Tibial artery (tissue), 4 donors: ENCODE measurements around the gene BCDIN3D.

ENCODE experiments used
- DNase-seq, 2 donors: peaks; one replicate each; pipeline ENCODE4 v3.0.0-alpha.2; 2019
- H3K27ac ChIP-seq, 2 donors: fragments of 200-600 bp; sonication (generic) in 1 of 2; 1 replicate in 1 of 2; 2 replicates in 1 of 2; pipeline ENCODE4 v1.5.1; 2018 to 2019; ENCODE audit warnings: mild to moderate bottlenecking in 1 of 2
- H3K27me3 ChIP-seq, 2 donors: fragments of 200-600 bp; sonication (generic) in 1 of 2; one replicate each; pipeline versions ENCODE4 v1.5.1 to v1.6.0; 2016 to 2019
- H3K36me3 ChIP-seq, 3 donors: fragments of 200-600 bp; sonication (generic) in 2 of 3; one replicate each; pipeline ENCODE4 v1.5.1; 2016 to 2019; ENCODE audit warnings: mild to moderate bottlenecking in 2 of 3
- H3K4me1 ChIP-seq, 4 donors: fragments of 200-600 bp; sonication (generic) in 2 of 4; 1 replicate in 3 of 4; 2 replicates in 1 of 4; pipeline ENCODE4 v1.5.1; 2016 to 2019
- H3K4me3 ChIP-seq, 2 donors: fragments of 200-600 bp; sonication (generic) in 1 of 2; 1 replicate in 1 of 2; 2 replicates in 1 of 2; pipeline ENCODE4 v1.5.1; 2018 to 2019; ENCODE audit warnings: mild to moderate bottlenecking in 2 of 2
- H3K9me3 ChIP-seq, 3 donors: fragments of 200-600 bp; sonication (generic) in 1 of 3; one replicate each; pipeline ENCODE4 v1.5.1; 2016 to 2019
- CTCF ChIP-seq, 2 experiments: fragments of 200-600 bp in 1 of 2; fragments of 450-650 bp in 1 of 2; IDR thresholded peaks; one replicate each; pipeline ENCODE4 v1.5.1; 2017 to 2019; ENCODE audit warnings: antibody characterized with exemption in 2 of 2, mild to moderate bottlenecking in 1 of 2, moderate library complexity in 1 of 2
- intact Hi-C: fragments of 100-400 bp; cut with DNase I; formaldehyde crosslinking; loops from one replicate; pipeline ENCODE4 v1.15.0; 2023; ENCODE audit warnings: low total_unique reads

BCDIN3D gene

GRCh38 chr12:49827401-49828099 is 15.4 kb downstream of the BCDIN3D start:
- intact Hi-C loops: no loop called here
- Histone ChIP-seq H3K27me3 (no peaks in the 10 kb centered on the region), H3K27ac (peak overlapping the region; percentile 87 to 96), H3K9me3 (no peaks in the 10 kb centered on the region), H3K4me1 (peaks cover 0 to 48% (median 37%) of the 10 kb centered on the region in 4 donors), H3K4me3 (peak overlapping the region; percentile 69 to 97), H3K36me3 (peaks cover 0 to 16% (median 0%) of the 10 kb centered on the region in 3 donors)
- peak; percentile 49 to 83 for DNase-seq
- TF ChIP-seq CTCF (IDR thresholded peaks at IDR 0.05): no peak

GRCh38 chr12:49827051-49827400 is 15.9 kb downstream of the BCDIN3D start:
- H3K36me3 ChIP-seq: peaks cover 0 to 21% (median 0%) of the 10 kb centered on the region in 3 donors
- no peaks in the 10 kb centered on the region for H3K27me3 ChIP-seq
- no peaks in the 10 kb centered on the region for H3K9me3 ChIP-seq
- peak in 1 of 2 donors; percentile 62 for DNase-seq
- peak overlapping the region; percentile 69 to 97 for H3K4me3 ChIP-seq
- peaks cover 0 to 49% (median 38%) of the 10 kb centered on the region in 4 donors for H3K4me1 ChIP-seq
- H3K27ac ChIP-seq: peak overlapping the region; percentile 87 to 96
- TF ChIP-seq CTCF (IDR thresholded peaks at IDR 0.05): no peak
- intact Hi-C loops: no loop called here

- no peak overlapping the region for H3K4me3 ChIP-seq
- peak in 1 of 2 donors; percentile 68 for DNase-seq
- no peak for TF ChIP-seq CTCF (IDR thresholded peaks at IDR 0.05)
- intact Hi-C loops: no loop called here
- H3K27me3 ChIP-seq: no peaks in the 10 kb centered on the region
- H3K9me3 ChIP-seq: no peaks in the 10 kb centered on the region
- H3K4me1 ChIP-seq: peaks cover 0 to 59% (median 41%) of the 10 kb centered on the region in 4 donors
- peaks cover 0 to 23% (median 0%) of the 10 kb centered on the region in 3 donors for H3K36me3 ChIP-seq
- H3K27ac ChIP-seq: peak overlapping the region in 1 of 2 donors; percentile 41
Observed at GRCh38 chr12:49825971-49826421, 16.9 kb downstream of the BCDIN3D start.

GRCh38 chr12:49825360-49825970 is 17.4 kb downstream of the BCDIN3D start:
- Histone ChIP-seq H3K4me3 (no peak overlapping the region), H3K27me3 (no peaks in the 10 kb centered on the region), H3K9me3 (no peaks in the 10 kb centered on the region), H3K4me1 (peaks cover 0 to 64% (median 44%) of the 10 kb centered on the region in 4 donors), H3K36me3 (peaks cover 0 to 23% (median 0%) of the 10 kb centered on the region in 3 donors), H3K27ac (peak overlapping the region in 1 of 2 donors; percentile 41)
- TF ChIP-seq CTCF (IDR thresholded peaks at IDR 0.05): no peak
- DNase-seq: peak in 1 of 2 donors; percentile 58
- intact Hi-C loops: no loop called here

- Histone ChIP-seq H3K27me3 (no peaks in the 10 kb centered on the region), H3K4me3 (no peak overlapping the region), H3K9me3 (no peaks in the 10 kb centered on the region), H3K36me3 (peaks cover 0 to 23% (median 0%) of the 10 kb centered on the region in 3 donors), H3K4me1 (peaks cover 0 to 66% (median 44%) of the 10 kb centered on the region in 4 donors), H3K27ac (peak overlapping the region in 1 of 2 donors; percentile 41)
- DNase-seq: peak in 1 of 2 donors; percentile 58
- TF ChIP-seq CTCF (IDR thresholded peaks at IDR 0.05): no peak
- intact Hi-C loops: no loop called here
Observed at GRCh38 chr12:49824895-49825294, 18.0 kb downstream of the BCDIN3D start.
